Measurements from ENCODE around the gene EIF5A2. TPM values are rescaled to one million over a fixed set of nuclear protein-coding genes. Genes with fewer than 3 reads are reported as not detected.
A peak's percentile ranks its signal among the peaks of the same experiment; 100 is the strongest.
"Not testable (repeated sequence)": the region's sequence is repeated elsewhere in the genome, so short reads cannot be mapped to it uniquely, and the experiment has no call there.

EIF5A2 gene
- total and polyA plus RNA-seq, 3 experiments from 2014 or later = 10.8 to 18.6 (median 12.4) TPM

DNA sequence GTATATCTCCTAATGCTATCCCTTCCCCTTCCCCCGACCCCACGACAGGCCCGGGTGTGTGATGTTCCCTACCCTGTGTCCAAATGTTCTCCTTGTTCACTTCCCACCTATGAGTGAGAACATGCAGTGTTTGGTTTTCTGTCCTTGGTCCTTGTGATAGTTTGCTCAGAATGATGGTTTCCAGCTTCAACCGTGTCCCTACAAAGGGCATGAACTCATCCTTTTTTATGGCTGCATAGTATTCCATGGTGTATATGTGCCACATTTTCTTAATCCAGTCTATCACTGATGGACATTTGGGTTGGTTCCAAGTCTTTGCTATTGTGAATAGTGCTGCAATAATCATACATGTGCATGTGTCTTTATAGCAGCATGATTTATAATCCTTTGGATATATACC lies 24.6 kb upstream of the EIF5A2 start:
- H3K4me3 ChIP-seq (ENCODE audit: low read length); H3K9me3 ChIP-seq (ENCODE audit: low read length); H3K4me1 Mint-ChIP-seq; POLR2A ChIA-PET; H3K27ac ChIP-seq (ENCODE audit: low read depth, low read length); H3K4me1 ChIP-seq (ENCODE audit: insufficient read depth, low read length); H3K9me3 Mint-ChIP-seq; CTCF ChIA-PET; H3K27ac Mint-ChIP-seq; H3K27me3 ChIP-seq (ENCODE audit: insufficient read depth, low read length, poor library complexity, severe bottlenecking); H3K36me3 ChIP-seq (ENCODE audit: insufficient read depth, low read length); H3K4me3 Mint-ChIP-seq; DNase-seq: not testable (repeated sequence)
- peaks cover 0 to 14% (median 0%) of the 10 kb centered on the region in 3 donors for H3K36me3 Mint-ChIP-seq
- peaks cover 30 to 42% of the 10 kb centered on the region in 2 donors for H3K27me3 Mint-ChIP-seq

DNA sequence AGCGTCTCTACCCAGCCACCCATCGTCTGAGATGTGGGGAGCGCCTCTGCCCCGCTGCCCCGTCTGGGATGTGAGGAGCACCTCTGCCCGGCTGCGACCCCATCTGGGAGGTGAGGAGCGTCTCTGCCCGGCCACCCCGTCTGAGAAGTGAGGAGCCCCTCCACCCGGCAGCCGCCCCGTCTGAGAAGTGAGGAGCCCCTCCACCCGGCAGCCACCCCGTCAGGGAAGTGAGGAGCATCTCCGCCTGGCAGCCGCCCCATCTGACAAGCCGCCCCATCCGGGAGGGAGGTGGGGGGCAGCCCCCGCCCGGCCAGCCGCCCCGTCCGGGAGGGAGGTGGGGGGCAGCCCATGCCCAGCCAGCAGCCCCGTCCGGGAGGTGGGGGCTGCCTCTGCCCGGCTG lies 15.1 kb upstream of the EIF5A2 start:
- H3K4me3 ChIP-seq (ENCODE audit: low read length); H3K27me3 ChIP-seq (ENCODE audit: insufficient read depth, low read length, poor library complexity, severe bottlenecking); H3K4me3 Mint-ChIP-seq; H3K9me3 ChIP-seq (ENCODE audit: low read length); POLR2A ChIA-PET; H3K36me3 ChIP-seq (ENCODE audit: insufficient read depth, low read length); DNase-seq; CTCF ChIA-PET; H3K4me1 ChIP-seq (ENCODE audit: insufficient read depth, low read length); H3K27ac ChIP-seq (ENCODE audit: low read depth, low read length); H3K4me1 Mint-ChIP-seq; H3K27ac Mint-ChIP-seq: not testable (repeated sequence)
- H3K36me3 Mint-ChIP-seq = peaks cover 0 to 24% (median 0%) of the 10 kb centered on the region in 3 donors
- peaks cover 5 to 25% of the 10 kb centered on the region in 2 donors for H3K27me3 Mint-ChIP-seq
- peaks cover 11 to 22% (median 14%) of the 10 kb centered on the region in 5 donors for H3K9me3 Mint-ChIP-seq

DNA sequence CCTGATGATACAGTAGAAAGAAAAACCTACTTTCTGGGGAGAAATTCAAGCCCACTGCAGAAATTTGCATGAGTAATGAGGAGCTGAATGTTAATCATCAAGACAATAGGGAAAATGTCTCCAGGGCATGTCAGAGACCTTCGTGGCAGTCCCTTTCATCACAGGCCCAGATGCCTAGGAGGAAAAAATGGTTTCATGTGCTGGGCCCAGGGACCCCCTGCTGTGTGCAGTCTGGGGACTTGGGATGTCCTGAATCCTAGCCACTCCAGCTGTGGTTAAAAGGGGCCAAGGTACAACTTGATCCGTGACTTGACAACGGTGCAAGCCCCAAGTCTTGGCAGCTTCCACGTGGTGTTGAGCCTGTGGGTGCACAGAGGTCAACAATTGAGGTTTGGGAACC lies 10.3 kb upstream of the EIF5A2 start:
- ChIA-PET CTCF (no interaction called here), POLR2A (no interaction called here)
- peaks cover 0 to 27% (median 5%) of the 10 kb centered on the region in 3 donors for H3K36me3 Mint-ChIP-seq
- no peaks in the 10 kb centered on the region for H3K9me3 ChIP-seq (ENCODE audit: low read length)
- no peaks in the 10 kb centered on the region for H3K4me1 ChIP-seq (ENCODE audit: insufficient read depth, low read length)
- H3K27me3 Mint-ChIP-seq = peaks cover 8 to 24% of the 10 kb centered on the region in 2 donors
- H3K4me3 Mint-ChIP-seq = no peak overlapping the region
- no peak for DNase-seq
- no peaks in the 10 kb centered on the region for H3K27me3 ChIP-seq (ENCODE audit: insufficient read depth, low read length, poor library complexity, severe bottlenecking)
- H3K4me1 Mint-ChIP-seq = no peaks in the 10 kb centered on the region
- H3K27ac Mint-ChIP-seq = no peak overlapping the region
- H3K4me3 ChIP-seq (ENCODE audit: low read length) = no peak overlapping the region
- H3K36me3 ChIP-seq (ENCODE audit: insufficient read depth, low read length) = no peaks in the 10 kb centered on the region
- H3K27ac ChIP-seq (ENCODE audit: low read depth, low read length) = no peak overlapping the region
- peaks cover 14 to 26% (median 20%) of the 10 kb centered on the region in 5 donors for H3K9me3 Mint-ChIP-seq

DNA sequence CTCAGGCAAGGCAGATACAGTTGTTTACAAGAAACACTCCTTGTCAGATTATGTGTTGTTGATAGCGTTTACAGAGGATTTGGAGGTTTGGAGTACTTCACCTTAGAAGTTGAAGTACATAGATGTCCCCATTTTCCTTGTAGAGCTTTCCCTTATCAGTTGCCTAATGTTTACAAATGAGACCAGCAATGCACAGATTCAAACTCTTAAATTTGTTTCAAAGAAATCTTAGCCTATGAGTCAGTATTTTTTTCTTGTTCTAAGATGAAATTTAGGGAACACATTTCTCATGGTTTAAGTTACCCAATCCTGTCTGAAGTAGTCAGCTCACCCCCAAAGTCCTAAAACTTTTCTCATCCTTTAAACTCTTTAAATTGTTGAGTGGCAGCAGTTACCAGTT lies 6.3 kb upstream of the EIF5A2 start:
- no peak for DNase-seq
- Histone ChIP-seq H3K27me3 (ENCODE audit: insufficient read depth, low read length, poor library complexity, severe bottlenecking) (no peaks in the 10 kb centered on the region), H3K27ac (ENCODE audit: low read depth, low read length) (no peak overlapping the region), H3K36me3 (ENCODE audit: insufficient read depth, low read length) (no peaks in the 10 kb centered on the region), H3K9me3 (ENCODE audit: low read length) (peaks cover under 1% of the 10 kb centered on the region), H3K4me1 (ENCODE audit: insufficient read depth, low read length) (no peaks in the 10 kb centered on the region), H3K4me3 (ENCODE audit: low read length) (no peak overlapping the region)
- POLR2A ChIA-PET = no interaction called here
- CTCF ChIA-PET = no interaction called here
- Mint-ChIP-seq H3K36me3 (peaks cover 0 to 14% (median 5%) of the 10 kb centered on the region in 3 donors), H3K4me3 (no peak overlapping the region), H3K27ac (no peak overlapping the region), H3K4me1 (no peaks in the 10 kb centered on the region), H3K9me3 (peaks cover 16 to 22% (median 19%) of the 10 kb centered on the region in 5 donors), H3K27me3 (peaks cover 5 to 6% of the 10 kb centered on the region in 2 donors)

DNA sequence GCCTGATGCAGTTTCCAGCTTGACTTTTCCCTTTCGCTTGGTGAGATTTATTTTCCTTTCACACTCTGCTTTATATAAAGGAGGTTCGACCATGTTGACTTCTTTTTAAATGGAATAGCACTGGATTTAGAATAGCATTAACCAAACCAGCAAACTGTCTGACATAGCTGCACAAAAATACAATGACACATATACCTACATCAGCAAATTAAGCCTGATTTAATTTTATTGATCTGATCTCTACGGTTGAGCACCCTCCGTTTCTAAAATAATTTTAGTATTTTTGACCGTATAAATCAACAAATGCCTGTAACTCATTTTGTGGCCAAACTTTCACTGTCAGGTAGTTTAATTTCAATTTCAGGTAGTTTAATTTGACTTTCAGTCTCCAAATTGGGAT lies 5.8 kb upstream of the EIF5A2 start:
- H3K4me3 ChIP-seq (ENCODE audit: low read length) = no peak overlapping the region
- H3K27ac Mint-ChIP-seq = no peak overlapping the region
- POLR2A ChIA-PET = no interaction called here

DNA sequence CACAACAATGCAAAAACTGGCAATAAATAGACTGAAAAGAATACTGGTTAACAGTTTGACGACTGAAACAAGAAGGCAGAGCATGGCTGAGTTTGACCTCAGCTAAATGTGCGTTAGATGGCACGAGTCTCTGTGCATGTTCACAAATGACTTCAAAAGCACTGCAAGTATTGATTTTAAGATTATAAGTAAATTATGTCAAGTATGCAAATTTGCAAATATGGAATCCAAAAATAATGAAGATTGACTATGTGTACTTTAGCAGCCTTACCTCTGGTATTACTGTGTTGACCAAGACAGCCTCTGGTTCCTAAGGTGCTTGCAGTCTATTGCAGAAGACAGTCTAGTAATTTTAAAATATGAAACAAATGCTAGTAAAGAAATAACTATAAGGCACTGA lies 2.6 kb upstream of the EIF5A2 start:
- POLR2A ChIA-PET = no interaction called here
- no peaks in the 10 kb centered on the region for H3K36me3 ChIP-seq (ENCODE audit: insufficient read depth, low read length)
- H3K36me3 Mint-ChIP-seq = peaks cover 0 to 2% (median 0%) of the 10 kb centered on the region in 3 donors

More for the DNA sequence above, 5.8 kb upstream of the EIF5A2 start:
- CTCF ChIA-PET = no interaction called here
- no peaks in the 10 kb centered on the region for H3K36me3 ChIP-seq (ENCODE audit: insufficient read depth, low read length)
- peaks cover 5% of the 10 kb centered on the region for H3K9me3 ChIP-seq (ENCODE audit: low read length)
- no peak overlapping the region for H3K4me3 Mint-ChIP-seq
- peaks cover 0 to 4% (median 4%) of the 10 kb centered on the region in 3 donors for H3K4me1 Mint-ChIP-seq
- peaks cover 21 to 24% (median 22%) of the 10 kb centered on the region in 5 donors for H3K9me3 Mint-ChIP-seq
- H3K27me3 ChIP-seq (ENCODE audit: insufficient read depth, low read length, poor library complexity, severe bottlenecking) = no peaks in the 10 kb centered on the region
- H3K27me3 Mint-ChIP-seq = peaks cover 1 to 3% of the 10 kb centered on the region in 2 donors
- H3K36me3 Mint-ChIP-seq = peaks cover 0 to 9% (median 5%) of the 10 kb centered on the region in 3 donors
- H3K27ac ChIP-seq (ENCODE audit: low read depth, low read length) = no peak overlapping the region
- no peaks in the 10 kb centered on the region for H3K4me1 ChIP-seq (ENCODE audit: insufficient read depth, low read length)
- DNase-seq = no peak

DNA sequence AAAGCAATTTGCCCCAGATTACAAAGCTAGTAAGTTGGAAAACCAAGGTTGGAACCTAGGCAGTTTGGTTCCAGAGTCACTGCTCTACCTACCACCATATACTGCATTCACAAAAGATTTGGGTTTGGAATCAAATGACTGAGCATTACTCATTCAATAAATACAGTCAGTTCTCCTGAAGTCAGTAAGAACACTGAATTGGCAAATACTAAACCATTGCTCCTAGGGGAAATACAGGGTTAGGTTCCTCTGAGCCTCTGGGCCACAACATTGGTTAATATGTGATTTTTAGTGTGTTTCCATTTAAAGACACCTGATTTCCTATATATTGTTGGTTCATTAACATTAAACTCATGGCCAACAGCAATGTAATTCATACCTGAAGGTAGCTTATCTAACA lies 2.1 kb upstream of the EIF5A2 start:
- Histone ChIP-seq H3K36me3 (ENCODE audit: insufficient read depth, low read length) (no peaks in the 10 kb centered on the region), H3K4me3 (ENCODE audit: low read length) (no peak overlapping the region), H3K27ac (ENCODE audit: low read depth, low read length) (no peak overlapping the region), H3K9me3 (ENCODE audit: low read length) (peaks cover 10% of the 10 kb centered on the region), H3K4me1 (ENCODE audit: insufficient read depth, low read length) (peaks cover 13% of the 10 kb centered on the region), H3K27me3 (ENCODE audit: insufficient read depth, low read length, poor library complexity, severe bottlenecking) (no peaks in the 10 kb centered on the region)
- Mint-ChIP-seq H3K9me3 (peaks cover 12 to 16% (median 15%) of the 10 kb centered on the region in 5 donors), H3K27ac (peak overlapping the region in 5 of 8 donors; percentile 2 to 50 (median 23)), H3K27me3 (peaks cover 0 to 1% of the 10 kb centered on the region in 2 donors), H3K4me1 (peaks cover 18 to 33% (median 28%) of the 10 kb centered on the region in 3 donors), H3K4me3 (peak overlapping the region in 2 of 7 donors; percentile 14 to 29), H3K36me3 (peaks cover 0 to 2% (median 0%) of the 10 kb centered on the region in 3 donors)
- CTCF ChIA-PET = no interaction called here
- DNase-seq = no peak
- POLR2A ChIA-PET = interaction anchor here (0.6 kb wide), 1 partner anchor 87 kb away, joined by 4 read pairs; no protein-coding TSS in a partner anchor

More for the DNA sequence above, 2.6 kb upstream of the EIF5A2 start:
- no peak for DNase-seq
- no peaks in the 10 kb centered on the region for H3K27me3 ChIP-seq (ENCODE audit: insufficient read depth, low read length, poor library complexity, severe bottlenecking)
- peaks cover 10% of the 10 kb centered on the region for H3K9me3 ChIP-seq (ENCODE audit: low read length)
- Mint-ChIP-seq H3K27ac (peak overlapping the region in 2 of 8 donors; percentile 2 to 50), H3K4me1 (peaks cover 14 to 28% (median 28%) of the 10 kb centered on the region in 3 donors), H3K4me3 (no peak overlapping the region), H3K9me3 (peaks cover 12 to 16% (median 15%) of the 10 kb centered on the region in 5 donors), H3K27me3 (peaks cover 0 to 1% of the 10 kb centered on the region in 2 donors)
- CTCF ChIA-PET = no interaction called here
- no peak overlapping the region for H3K27ac ChIP-seq (ENCODE audit: low read depth, low read length)
- peaks cover 13% of the 10 kb centered on the region for H3K4me1 ChIP-seq (ENCODE audit: insufficient read depth, low read length)
- H3K4me3 ChIP-seq (ENCODE audit: low read length) = no peak overlapping the region

DNA sequence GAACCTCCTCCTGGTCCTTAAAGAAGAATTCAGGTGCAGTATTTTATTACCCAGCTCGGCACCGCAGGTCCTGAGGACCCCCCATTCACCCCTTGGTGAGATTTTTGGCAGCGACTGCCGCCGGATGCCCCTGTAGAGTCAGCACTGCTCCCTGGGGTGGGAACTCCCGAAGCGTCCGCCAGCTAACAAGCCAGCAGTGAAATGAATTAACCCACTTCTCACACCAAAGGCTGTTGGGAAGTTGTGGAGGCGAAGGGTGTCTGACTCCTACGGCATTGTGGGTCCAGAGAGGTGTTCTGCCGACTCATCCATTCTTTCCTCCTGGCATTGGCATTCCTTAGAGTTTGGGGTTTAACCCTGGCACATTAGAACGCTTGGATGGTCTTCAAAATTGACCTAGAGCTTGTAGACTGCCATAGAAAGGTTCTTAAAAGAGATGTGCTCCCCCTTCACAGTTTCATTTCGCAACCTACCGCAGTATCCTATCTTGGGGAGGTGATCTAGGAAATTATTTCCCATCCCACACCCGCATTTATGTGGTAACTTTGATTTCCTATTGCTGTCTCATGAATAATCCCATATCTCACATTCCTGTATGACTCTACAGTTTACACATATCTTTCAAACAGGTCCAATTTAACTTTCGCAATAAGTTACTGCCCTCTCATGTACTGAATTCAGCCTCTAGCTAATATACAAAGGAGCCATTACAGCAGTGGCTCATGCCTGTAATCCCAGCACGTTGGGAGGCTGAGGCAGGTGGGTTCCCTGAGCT lies 879 bp upstream of the EIF5A2 start:
- Histone ChIP-seq H3K4me3 (ENCODE audit: low read length) (no peak overlapping the region), H3K27ac (ENCODE audit: low read depth, low read length) (no peak overlapping the region), H3K27me3 (ENCODE audit: insufficient read depth, low read length, poor library complexity, severe bottlenecking) (no peaks in the 10 kb centered on the region), H3K4me1 (ENCODE audit: insufficient read depth, low read length) (peaks cover 13% of the 10 kb centered on the region), H3K36me3 (ENCODE audit: insufficient read depth, low read length) (no peaks in the 10 kb centered on the region), H3K9me3 (ENCODE audit: low read length) (peaks cover 10% of the 10 kb centered on the region)
- DNase-seq = peak in 1 of 5 donors; percentile 5
- peaks cover 19 to 34% (median 28%) of the 10 kb centered on the region in 3 donors for H3K4me1 Mint-ChIP-seq
- peaks cover 12 to 16% (median 15%) of the 10 kb centered on the region in 5 donors for H3K9me3 Mint-ChIP-seq
- peaks cover 0 to 2% (median 0%) of the 10 kb centered on the region in 3 donors for H3K36me3 Mint-ChIP-seq
- peaks cover 0 to 1% of the 10 kb centered on the region in 2 donors for H3K27me3 Mint-ChIP-seq
- H3K27ac Mint-ChIP-seq = peak overlapping the region; percentile 51 to 99 (median 92)
- ChIA-PET CTCF (interaction anchor here (1.2 to 1.6 kb wide), 3 partner anchors 35 to 552 kb away, joined by 3 to 4 read pairs (median 3); no protein-coding TSS in a partner anchor), POLR2A (interaction anchor here (1.8 to 2.7 kb wide), 2 partner anchors 40 to 41 kb away, joined by 7 to 26 read pairs; partner anchors contain the start of gene RPL22L1)
- H3K4me3 Mint-ChIP-seq = peak overlapping the region; percentile 35 to 96 (median 93)

All from CD8-positive, alpha-beta memory T cell (primary cell).